Activated naive CD4-positive, alpha-beta T cell treated with anti-CD3 and anti-CD28 coated beads, Interleukin-2, amount 10 ng/mL, durations not matched to agents 7 days and 5 days (primary cell): Measurements from ENCODE around the gene CSNK1G3.
A peak's percentile ranks its signal among the peaks of the same experiment; 100 is the strongest.

ENCODE experiments used
- CTCF ChIA-PET: fragments of 350-600 bp; sonication (Branson Sonifier 250); formaldehyde crosslinking; loops from one replicate; lab custom pipeline; 2021; ENCODE audit warnings: antibody characterized with exemption; lab: Charles Lee
- DNase-seq: peaks from one replicate; pipeline ENCODE4 v3.0.0-alpha.2; 2020
- H3K27ac Mint-ChIP-seq: one replicate; pipeline ENCODE4 v1.8.0; 2021; ENCODE audit warnings: mild to moderate bottlenecking, moderate library complexity, mixed read lengths
- H3K27me3 Mint-ChIP-seq: one replicate; pipeline ENCODE4 v1.8.0; 2021; ENCODE audit warnings: mild to moderate bottlenecking, mixed read lengths
- H3K36me3 Mint-ChIP-seq: one replicate; pipeline ENCODE4 v1.8.0; 2021; ENCODE audit warnings: mixed read lengths
- H3K4me1 Mint-ChIP-seq: one replicate; pipeline ENCODE4 v1.8.0; 2021; ENCODE audit warnings: mixed read lengths
- H3K4me3 Mint-ChIP-seq: one replicate; pipeline ENCODE4 v1.8.0; 2021; ENCODE audit warnings: mild to moderate bottlenecking, moderate library complexity, mixed read lengths
- H3K9me3 Mint-ChIP-seq: one replicate; pipeline ENCODE4 v1.8.0; 2021; ENCODE audit warnings: mixed read lengths

The CSNK1G3 gene

GRCh38 chr5:123496892-123497291, 15.1 kb upstream of the CSNK1G3 start:
- Mint-ChIP-seq H3K4me1 (no peaks in the 10 kb centered on the region), H3K27ac (no peak overlapping the region), H3K4me3 (no peak overlapping the region), H3K36me3 (no peaks in the 10 kb centered on the region), H3K9me3 (no peaks in the 10 kb centered on the region), H3K27me3 (peaks cover 4% of the 10 kb centered on the region)
- DNase-seq = no peak
- CTCF ChIA-PET = no interaction called here

- CTCF ChIA-PET = no interaction called here
- Mint-ChIP-seq H3K27me3 (no peaks in the 10 kb centered on the region), H3K36me3 (no peaks in the 10 kb centered on the region), H3K4me3 (no peak overlapping the region), H3K27ac (no peak overlapping the region), H3K9me3 (no peaks in the 10 kb centered on the region), H3K4me1 (peaks cover 3% of the 10 kb centered on the region)
- DNase-seq = no peak
These were observed 11.5 kb upstream of the CSNK1G3 start for GRCh38 chr5:123500471-123500870.

GRCh38 chr5:123502120-123502519, 9.9 kb upstream of the CSNK1G3 start:
- H3K4me1 Mint-ChIP-seq = peaks cover 3% of the 10 kb centered on the region
- H3K27me3 Mint-ChIP-seq = peaks cover 7% of the 10 kb centered on the region
- DNase-seq = no peak
- CTCF ChIA-PET = no interaction called here
- no peaks in the 10 kb centered on the region for H3K9me3 Mint-ChIP-seq
- no peak overlapping the region for H3K4me3 Mint-ChIP-seq
- no peak overlapping the region for H3K27ac Mint-ChIP-seq
- no peaks in the 10 kb centered on the region for H3K36me3 Mint-ChIP-seq

- no peak for DNase-seq
- Mint-ChIP-seq H3K4me1 (peaks cover 3% of the 10 kb centered on the region), H3K27me3 (peaks cover 12% of the 10 kb centered on the region), H3K36me3 (no peaks in the 10 kb centered on the region), H3K27ac (no peak overlapping the region), H3K9me3 (no peaks in the 10 kb centered on the region), H3K4me3 (no peak overlapping the region)
- CTCF ChIA-PET = no interaction called here
These were observed 8.7 kb upstream of the CSNK1G3 start for GRCh38 chr5:123503299-123503698.

GRCh38 chr5:123505633-123506032, 6.3 kb upstream of the CSNK1G3 start:
- CTCF ChIA-PET = interaction anchor here (0.8 to 1.1 kb wide), 2 partner anchors 53 to 82 kb away, joined by 4 read pairs; partner anchors contain the start of gene CEP120
- Mint-ChIP-seq H3K4me3 (no peak overlapping the region), H3K9me3 (no peaks in the 10 kb centered on the region), H3K4me1 (peaks cover 5% of the 10 kb centered on the region), H3K27ac (no peak overlapping the region), H3K27me3 (peaks cover 15% of the 10 kb centered on the region), H3K36me3 (no peaks in the 10 kb centered on the region)
- no peak for DNase-seq

GRCh38 chr5:123508441-123508840, 3.5 kb upstream of the CSNK1G3 start:
- Mint-ChIP-seq H3K27ac (no peak overlapping the region), H3K27me3 (peaks cover 21% of the 10 kb centered on the region), H3K9me3 (no peaks in the 10 kb centered on the region), H3K36me3 (peaks cover 8% of the 10 kb centered on the region), H3K4me1 (peaks cover 19% of the 10 kb centered on the region), H3K4me3 (no peak overlapping the region)
- CTCF ChIA-PET = no interaction called here
- no peak for DNase-seq

- Mint-ChIP-seq H3K4me3 (peak overlapping the region; percentile 95), H3K9me3 (no peaks in the 10 kb centered on the region), H3K27me3 (peaks cover 14% of the 10 kb centered on the region), H3K27ac (peak overlapping the region; percentile 97), H3K4me1 (peaks cover 43% of the 10 kb centered on the region), H3K36me3 (peaks cover 9% of the 10 kb centered on the region)
- no peak for DNase-seq
- CTCF ChIA-PET = interaction anchor here (0.7 to 1.6 kb wide), 3 partner anchors 39 to 89 kb away, joined by 3 to 7 read pairs (median 4); partner anchors contain the start of gene CEP120
These were observed 708 bp upstream of the CSNK1G3 start for GRCh38 chr5:123511290-123511647.

- CTCF ChIA-PET = interaction anchor here (1.0 to 1.6 kb wide), 3 partner anchors 90 to 98 kb away, joined by 3 to 7 read pairs (median 7); partner anchors contain the start of gene CEP120
- DNase-seq = peak; percentile 59
- Mint-ChIP-seq H3K27me3 (peaks cover 10% of the 10 kb centered on the region), H3K4me1 (peaks cover 55% of the 10 kb centered on the region), H3K36me3 (peaks cover 11% of the 10 kb centered on the region), H3K9me3 (no peaks in the 10 kb centered on the region), H3K27ac (peak overlapping the region; percentile 91), H3K4me3 (peak overlapping the region; percentile 96)
These were observed 859 bp downstream of the CSNK1G3 start for GRCh38 chr5:123512611-123513461.

GRCh38 chr5:123514615-123515355, 2.8 kb downstream of the CSNK1G3 start:
- H3K36me3 Mint-ChIP-seq = peaks cover 14% of the 10 kb centered on the region
- no peaks in the 10 kb centered on the region for H3K9me3 Mint-ChIP-seq
- H3K27me3 Mint-ChIP-seq = peaks cover 6% of the 10 kb centered on the region
- no peak overlapping the region for H3K27ac Mint-ChIP-seq
- H3K4me1 Mint-ChIP-seq = peaks cover 68% of the 10 kb centered on the region
- DNase-seq = no peak
- no peak overlapping the region for H3K4me3 Mint-ChIP-seq
- CTCF ChIA-PET = interaction anchor here (0.6 to 1.6 kb wide), 3 partner anchors 29 to 91 kb away, joined by 3 to 6 read pairs (median 4); partner anchors contain the start of gene CEP120

GRCh38 chr5:123515904-123516303, 3.9 kb downstream of the CSNK1G3 start:
- no peaks in the 10 kb centered on the region for H3K9me3 Mint-ChIP-seq
- H3K27ac Mint-ChIP-seq = peak overlapping the region; percentile 21
- no peak for DNase-seq
- no peak overlapping the region for H3K4me3 Mint-ChIP-seq
- peaks cover 65% of the 10 kb centered on the region for H3K4me1 Mint-ChIP-seq
- CTCF ChIA-PET = no interaction called here
- peaks cover 14% of the 10 kb centered on the region for H3K36me3 Mint-ChIP-seq
- peaks cover 6% of the 10 kb centered on the region for H3K27me3 Mint-ChIP-seq

GRCh38 chr5:123517476-123517875, 5.5 kb downstream of the CSNK1G3 start:
- no peaks in the 10 kb centered on the region for H3K9me3 Mint-ChIP-seq
- H3K27me3 Mint-ChIP-seq = no peaks in the 10 kb centered on the region
- H3K4me1 Mint-ChIP-seq = peaks cover 58% of the 10 kb centered on the region
- DNase-seq = no peak
- CTCF ChIA-PET = interaction anchor here (1.1 kb wide), 1 partner anchor 94 kb away, joined by 4 read pairs; the partner anchor contains the start of gene CEP120
- no peak overlapping the region for H3K4me3 Mint-ChIP-seq
- no peak overlapping the region for H3K27ac Mint-ChIP-seq
- peaks cover 10% of the 10 kb centered on the region for H3K36me3 Mint-ChIP-seq

- no peak overlapping the region for H3K4me3 Mint-ChIP-seq
- DNase-seq = no peak
- no peaks in the 10 kb centered on the region for H3K27me3 Mint-ChIP-seq
- no peak overlapping the region for H3K27ac Mint-ChIP-seq
- peaks cover 7% of the 10 kb centered on the region for H3K36me3 Mint-ChIP-seq
- CTCF ChIA-PET = interaction anchor here (1.1 kb wide), 1 partner anchor 95 kb away, joined by 4 read pairs; the partner anchor contains the start of gene CEP120
- H3K9me3 Mint-ChIP-seq = no peaks in the 10 kb centered on the region
- peaks cover 54% of the 10 kb centered on the region for H3K4me1 Mint-ChIP-seq
These were observed 6.1 kb downstream of the CSNK1G3 start for GRCh38 chr5:123518111-123518510.

- Mint-ChIP-seq H3K4me1 (peaks cover 33% of the 10 kb centered on the region), H3K36me3 (peaks cover 5% of the 10 kb centered on the region), H3K9me3 (no peaks in the 10 kb centered on the region), H3K27ac (no peak overlapping the region), H3K4me3 (no peak overlapping the region), H3K27me3 (no peaks in the 10 kb centered on the region)
- DNase-seq = no peak
- CTCF ChIA-PET = no interaction called here
These were observed 8.8 kb downstream of the CSNK1G3 start for GRCh38 chr5:123520677-123521247.

GRCh38 chr5:123524146-123524545, 12.2 kb downstream of the CSNK1G3 start:
- no peak for DNase-seq
- Mint-ChIP-seq H3K27ac (no peak overlapping the region), H3K36me3 (peaks cover 5% of the 10 kb centered on the region), H3K9me3 (no peaks in the 10 kb centered on the region), H3K4me3 (no peak overlapping the region), H3K4me1 (peaks cover 12% of the 10 kb centered on the region), H3K27me3 (no peaks in the 10 kb centered on the region)
- CTCF ChIA-PET = no interaction called here
